Mesothelial cell of epicardium (in vitro differentiated cells): Measurements from ENCODE around the gene NGEF. TPM values are rescaled to one million over a fixed set of nuclear protein-coding genes. Genes with fewer than 3 reads are reported as not detected.

Source experiments
- DNase-seq, 2 experiments: peaks; one replicate each; pipeline ENCODE4 v3.0.0; 2021; ENCODE audit warnings: low spot score in 2 of 2; ENCODE audit not compliant: unreplicated experiment in 2 of 2
- H3K27ac Mint-ChIP-seq: 2 replicates; pipeline ENCODE4 v1.8.0; 2021; ENCODE audit warnings: mixed read lengths
- H3K27me3 Mint-ChIP-seq: 2 replicates; pipeline ENCODE4 v1.8.0; 2021; ENCODE audit warnings: low read depth, mixed read lengths
- H3K36me3 Mint-ChIP-seq: 2 replicates; pipeline ENCODE4 v1.8.0; 2021; ENCODE audit warnings: mixed read lengths
- H3K4me1 Mint-ChIP-seq: 2 replicates; pipeline ENCODE4 v1.8.0; 2021; ENCODE audit warnings: mixed read lengths
- H3K4me3 Mint-ChIP-seq: 2 replicates; pipeline ENCODE4 v1.8.0; 2021; ENCODE audit warnings: mild to moderate bottlenecking, moderate library complexity, mixed read lengths
- H3K9me3 Mint-ChIP-seq: 2 replicates; pipeline ENCODE4 v1.8.0; 2021; ENCODE audit warnings: mixed read lengths
- total RNA-seq: library from RNA; stranded (reverse); gene quantifications from 3 replicates; pipeline ENCODE4 v1.2.1, GENCODE V29; 2021
- TF ChIP-seq, protein P1 (sequence below): fragments of 200-600 bp; sonication (generic); IDR thresholded peaks from one replicate; pipeline ENCODE4 v1.5.0; 2021; ENCODE audit warnings: antibody characterized with exemption; ENCODE audit not compliant: unreplicated experiment

Gene NGEF
- total RNA-seq, 1 donor from 2014 or later: 0.51 TPM

DNA sequence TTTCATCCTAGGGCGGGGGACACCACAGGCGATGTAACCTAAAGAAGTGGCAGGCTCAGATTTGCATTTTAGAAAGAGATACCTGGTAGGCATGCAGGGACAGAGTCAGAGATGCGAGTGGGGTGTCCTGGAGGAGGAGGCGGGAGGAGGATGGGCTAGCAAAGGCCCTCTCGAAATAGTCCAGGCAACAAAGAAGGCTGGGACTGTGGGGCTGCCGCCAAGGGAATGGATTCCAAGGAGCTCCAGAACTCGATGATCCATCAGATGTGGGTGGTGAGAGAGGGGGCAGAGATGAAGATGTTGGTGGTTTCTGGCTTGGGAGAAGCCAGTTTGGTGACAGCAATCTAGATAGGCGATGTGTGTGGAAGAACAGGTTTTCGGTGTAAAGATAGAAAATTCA is 34.6 kb upstream of the NGEF start:
- Mint-ChIP-seq H3K36me3 (no peaks in the 10 kb centered on the region), H3K9me3 (no peaks in the 10 kb centered on the region), H3K4me3 (no peak overlapping the region), H3K27me3 (peaks cover 49% of the 10 kb centered on the region), H3K27ac (no peak overlapping the region), H3K4me1 (peaks cover 11% of the 10 kb centered on the region)
- no peak for DNase-seq
- TF ChIP-seq, protein P1, sequence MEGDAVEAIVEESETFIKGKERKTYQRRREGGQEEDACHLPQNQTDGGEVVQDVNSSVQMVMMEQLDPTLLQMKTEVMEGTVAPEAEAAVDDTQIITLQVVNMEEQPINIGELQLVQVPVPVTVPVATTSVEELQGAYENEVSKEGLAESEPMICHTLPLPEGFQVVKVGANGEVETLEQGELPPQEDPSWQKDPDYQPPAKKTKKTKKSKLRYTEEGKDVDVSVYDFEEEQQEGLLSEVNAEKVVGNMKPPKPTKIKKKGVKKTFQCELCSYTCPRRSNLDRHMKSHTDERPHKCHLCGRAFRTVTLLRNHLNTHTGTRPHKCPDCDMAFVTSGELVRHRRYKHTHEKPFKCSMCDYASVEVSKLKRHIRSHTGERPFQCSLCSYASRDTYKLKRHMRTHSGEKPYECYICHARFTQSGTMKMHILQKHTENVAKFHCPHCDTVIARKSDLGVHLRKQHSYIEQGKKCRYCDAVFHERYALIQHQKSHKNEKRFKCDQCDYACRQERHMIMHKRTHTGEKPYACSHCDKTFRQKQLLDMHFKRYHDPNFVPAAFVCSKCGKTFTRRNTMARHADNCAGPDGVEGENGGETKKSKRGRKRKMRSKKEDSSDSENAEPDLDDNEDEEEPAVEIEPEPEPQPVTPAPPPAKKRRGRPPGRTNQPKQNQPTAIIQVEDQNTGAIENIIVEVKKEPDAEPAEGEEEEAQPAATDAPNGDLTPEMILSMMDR: no peak

GRCh38 chr2:233047206-233047605 is 34.1 kb upstream of the NGEF start:
- H3K9me3 Mint-ChIP-seq: no peaks in the 10 kb centered on the region
- H3K36me3 Mint-ChIP-seq: no peaks in the 10 kb centered on the region
- H3K4me3 Mint-ChIP-seq: no peak overlapping the region
- no peak overlapping the region for H3K27ac Mint-ChIP-seq
- peaks cover 11% of the 10 kb centered on the region for H3K4me1 Mint-ChIP-seq
- H3K27me3 Mint-ChIP-seq: peaks cover 50% of the 10 kb centered on the region
- TF ChIP-seq, protein P1: no peak
- DNase-seq: no peak

DNA sequence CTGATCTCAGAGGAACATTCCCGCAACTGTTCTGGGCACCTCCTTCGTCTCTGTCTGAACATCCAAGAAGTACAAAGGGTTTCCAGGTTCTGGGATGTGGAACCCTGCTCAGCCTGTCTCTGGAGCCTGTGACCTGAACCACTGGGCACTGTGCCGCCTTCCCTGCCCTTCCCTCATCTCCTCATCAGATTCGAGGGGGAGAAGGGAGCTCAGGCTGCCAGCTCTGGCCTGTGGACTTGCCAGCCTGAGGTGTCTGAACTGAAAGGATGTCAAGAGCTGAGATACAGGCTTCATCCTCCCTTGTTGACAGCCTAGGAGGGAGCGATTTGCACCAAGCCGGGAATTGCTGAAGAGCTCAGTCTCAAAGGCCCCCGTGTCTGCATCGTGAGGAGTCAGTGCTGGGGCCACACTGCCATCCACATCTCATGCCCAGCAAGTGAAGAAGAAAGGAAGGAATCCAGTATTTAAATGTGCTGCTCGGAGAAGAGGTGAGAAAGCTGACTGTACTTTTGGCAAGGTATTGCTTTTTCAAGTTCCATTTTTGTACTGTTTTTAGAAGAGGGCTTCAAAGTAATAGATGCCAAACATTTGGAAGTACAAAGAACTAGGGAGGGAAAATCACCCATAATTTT is 32.0 kb upstream of the NGEF start:
- H3K27me3 Mint-ChIP-seq: peaks cover 36% of the 10 kb centered on the region
- TF ChIP-seq, protein P1: no peak
- no peaks in the 10 kb centered on the region for H3K4me1 Mint-ChIP-seq
- no peaks in the 10 kb centered on the region for H3K9me3 Mint-ChIP-seq
- no peak for DNase-seq
- no peak overlapping the region for H3K4me3 Mint-ChIP-seq
- H3K27ac Mint-ChIP-seq: no peak overlapping the region
- H3K36me3 Mint-ChIP-seq: no peaks in the 10 kb centered on the region

DNA sequence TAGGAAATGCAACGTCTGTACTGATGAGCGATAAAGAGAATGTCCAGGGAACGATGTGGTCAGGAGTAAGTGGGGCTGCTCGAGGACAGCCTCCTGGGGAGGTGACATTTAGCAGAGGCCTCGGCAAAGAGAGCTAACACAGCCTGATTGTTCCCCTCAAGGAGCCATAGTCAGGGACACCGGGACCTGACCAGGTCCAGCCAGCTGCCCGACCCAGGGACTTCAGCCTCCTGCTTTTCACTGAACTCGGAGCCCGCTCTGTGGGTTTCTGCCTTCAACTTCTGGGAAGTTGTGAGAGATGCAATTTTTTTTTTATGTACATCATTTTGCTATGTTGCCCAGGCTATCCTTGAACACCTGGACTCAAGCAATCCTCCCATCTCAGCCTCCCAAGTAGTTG is 29.5 kb upstream of the NGEF start:
- no peak for DNase-seq
- Mint-ChIP-seq H3K4me1 (no peaks in the 10 kb centered on the region), H3K27ac (no peak overlapping the region), H3K4me3 (no peak overlapping the region), H3K27me3 (peaks cover 20% of the 10 kb centered on the region), H3K9me3 (no peaks in the 10 kb centered on the region), H3K36me3 (no peaks in the 10 kb centered on the region)
- TF ChIP-seq, protein P1: no peak

DNA sequence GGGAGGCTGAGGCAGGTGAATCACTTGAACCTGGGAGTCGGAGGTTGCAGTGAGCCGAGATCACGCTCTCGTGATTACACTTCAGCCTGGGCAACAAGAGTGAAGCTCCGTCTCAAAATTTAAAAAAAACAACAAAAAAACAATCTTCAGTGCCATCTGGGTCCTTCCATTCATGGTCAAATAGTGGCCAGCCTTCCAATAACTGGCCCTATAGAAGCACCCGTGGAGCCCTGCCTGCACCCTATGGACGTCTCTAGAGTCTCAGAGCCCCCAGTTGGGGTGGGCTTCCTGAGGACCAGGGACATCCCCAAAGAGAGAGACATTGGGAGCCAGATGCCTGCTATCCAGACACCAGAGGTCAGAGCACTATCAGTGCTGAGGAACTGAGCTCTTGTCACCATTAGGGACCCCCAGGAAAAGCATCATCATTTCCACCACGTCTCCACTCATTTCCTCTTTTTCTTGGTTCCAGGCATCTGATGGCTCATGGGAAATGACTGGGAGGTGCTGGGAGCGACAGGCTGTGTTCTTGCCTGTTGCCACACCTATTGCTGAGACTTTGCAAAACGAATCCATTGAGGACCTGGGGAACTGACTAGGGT is 28.8 kb upstream of the NGEF start:
- H3K9me3 Mint-ChIP-seq: no peaks in the 10 kb centered on the region
- H3K27ac Mint-ChIP-seq: no peak overlapping the region
- no peak overlapping the region for H3K4me3 Mint-ChIP-seq
- no peak for DNase-seq
- TF ChIP-seq, protein P1: no peak
- peaks cover 17% of the 10 kb centered on the region for H3K27me3 Mint-ChIP-seq
- H3K36me3 Mint-ChIP-seq: no peaks in the 10 kb centered on the region
- H3K4me1 Mint-ChIP-seq: no peaks in the 10 kb centered on the region
